GM18520 (cell line): ENCODE results near the gene HACE1.
"Not testable (repeated sequence)": the region's sequence is repeated elsewhere in the genome, so short reads cannot be mapped to it uniquely, and the experiment has no call there.

ENCODE experiments used
- ATAC-seq: cut with Tn5 transposase; IDR thresholded peaks from one replicate; pipeline ENCODE4 v1.9.1; 2021; ENCODE audit not compliant: unreplicated experiment

HACE1 gene

GRCh38 chr6:104859225-104860146 is at the start of gene HACE1:
Gene HACE1 (minus strand): TSS chr6:104859919. CDS start chr6:104859642, 277 bp downstream.
- ATAC-seq: peak; percentile 100

- no peak for ATAC-seq
These were observed 49.3 kb upstream of the HACE1 start for GRCh38 chr6:104908888-104909525.

DNA sequence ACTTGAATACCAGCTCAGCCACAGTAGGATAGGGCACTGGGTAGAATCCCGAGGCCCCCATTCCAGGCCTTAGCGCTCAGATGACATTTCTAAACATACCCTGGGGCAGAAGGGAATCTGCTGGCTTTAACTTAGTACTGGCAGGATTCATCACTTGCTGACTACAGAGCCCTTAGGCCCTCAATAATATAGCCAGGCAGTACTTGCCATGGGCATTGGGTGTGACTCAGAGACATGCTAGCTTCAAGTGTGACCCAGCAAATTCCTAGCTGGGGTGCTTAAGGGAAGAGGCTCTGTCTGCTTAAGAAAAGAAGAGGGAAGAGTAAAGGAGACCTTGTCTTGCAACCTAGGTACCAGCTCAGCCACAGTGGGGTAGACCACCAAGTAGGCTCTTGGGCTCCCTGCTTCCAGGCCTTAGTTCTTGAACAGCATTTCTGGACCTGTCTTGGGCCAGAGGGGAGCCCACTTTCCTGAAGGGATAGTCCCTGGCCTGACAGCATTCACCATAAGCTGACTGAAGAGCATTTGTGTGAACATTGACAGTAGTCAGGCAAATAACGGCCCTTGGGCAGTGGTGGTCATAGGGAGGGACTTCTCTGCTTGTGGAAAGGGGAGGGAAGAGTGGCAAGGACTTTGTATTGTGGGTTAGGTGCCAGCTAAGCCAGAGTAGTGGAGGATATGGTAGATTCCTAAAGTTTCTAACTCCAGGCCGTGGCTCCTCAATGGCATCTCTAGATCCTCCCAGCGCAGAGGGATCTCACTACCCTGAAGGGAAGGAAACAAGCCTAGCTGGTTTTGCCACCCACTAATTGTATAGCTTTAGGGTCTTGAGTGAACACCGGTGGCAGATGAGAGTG is 48.5 kb upstream of the HACE1 start:
- no peak for ATAC-seq

DNA sequence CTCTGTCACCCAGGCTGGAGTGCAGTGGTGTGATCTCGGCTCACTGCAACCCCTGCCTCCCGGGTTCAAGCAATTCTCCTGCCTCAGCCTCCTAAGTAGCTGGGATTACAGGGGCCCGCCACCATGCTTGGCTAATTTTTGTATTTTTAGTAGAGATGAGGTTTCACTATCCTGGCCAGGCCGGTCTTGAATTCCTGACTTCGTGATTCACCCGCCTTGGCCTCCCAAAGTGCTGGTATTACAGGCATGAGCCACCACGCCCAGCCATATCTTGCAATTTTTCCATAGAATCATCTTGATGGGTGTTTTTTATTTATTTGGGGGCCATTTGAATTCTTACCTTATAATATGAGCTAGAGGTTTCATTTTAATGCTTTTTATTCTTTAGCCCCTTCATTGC is 39.2 kb upstream of the HACE1 start:
- ATAC-seq: not testable (repeated sequence)

- no peak for ATAC-seq
These were observed 37.2 kb upstream of the HACE1 start for GRCh38 chr6:104896914-104897313.

- no peak for ATAC-seq
These were observed 28.3 kb upstream of the HACE1 start for GRCh38 chr6:104888066-104888465.

DNA sequence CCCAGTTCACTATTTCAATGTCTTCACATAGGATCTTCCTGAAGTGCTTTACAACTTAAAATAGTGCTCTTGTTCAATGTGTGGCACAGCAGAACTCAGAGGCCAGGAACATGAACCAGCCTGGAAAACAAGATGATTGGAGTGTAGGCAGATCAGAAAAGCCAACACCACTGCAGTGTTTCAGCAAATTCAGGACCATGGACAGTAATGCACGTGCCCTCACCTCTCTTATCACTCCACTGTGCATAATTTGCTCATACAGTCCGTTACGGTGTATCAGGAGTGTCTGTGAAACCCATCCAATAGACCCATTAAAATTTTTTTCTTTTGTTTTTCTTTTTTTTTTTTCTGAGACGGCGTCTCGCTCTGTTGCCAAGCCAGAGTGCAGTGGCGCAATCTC is 27.6 kb upstream of the HACE1 start:
- no peak for ATAC-seq

GRCh38 chr6:104885518-104886043 is 25.9 kb upstream of the HACE1 start:
- ATAC-seq: no peak

- ATAC-seq: no peak
These were observed 25.3 kb upstream of the HACE1 start for GRCh38 chr6:104884867-104885517.

DNA sequence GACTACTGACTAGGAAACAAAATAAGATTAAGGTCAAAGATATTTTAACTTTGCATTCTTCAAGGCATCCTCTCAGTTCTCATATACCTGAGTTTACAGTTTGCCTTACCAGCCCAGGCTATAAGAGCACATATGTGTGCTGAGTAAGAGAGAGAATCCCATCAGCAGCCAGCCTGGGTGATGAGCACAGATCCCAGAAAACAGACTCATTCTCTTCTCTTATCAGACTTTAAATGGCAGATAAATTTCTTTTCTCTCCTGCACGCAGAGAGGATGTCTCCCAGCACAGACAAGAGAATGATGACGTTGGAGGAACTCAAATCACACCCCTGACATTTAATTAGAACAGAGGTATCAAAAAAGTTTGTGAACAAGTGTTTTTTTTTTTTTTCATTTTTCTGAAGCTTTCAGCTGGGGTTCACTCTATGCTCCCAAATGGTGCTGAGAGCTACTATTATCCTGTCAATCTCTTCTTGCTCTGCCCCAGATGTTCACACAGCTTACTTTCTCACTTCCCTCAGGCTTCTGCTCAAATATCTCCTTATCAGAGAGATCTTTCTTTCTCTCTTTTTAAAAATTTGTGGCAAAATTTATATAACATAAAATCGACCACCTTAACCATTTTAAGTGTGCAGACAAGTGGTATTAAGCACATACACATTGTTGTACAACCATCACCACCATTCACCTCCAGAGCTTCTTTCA is 22.4 kb upstream of the HACE1 start:
- ATAC-seq: no peak

DNA sequence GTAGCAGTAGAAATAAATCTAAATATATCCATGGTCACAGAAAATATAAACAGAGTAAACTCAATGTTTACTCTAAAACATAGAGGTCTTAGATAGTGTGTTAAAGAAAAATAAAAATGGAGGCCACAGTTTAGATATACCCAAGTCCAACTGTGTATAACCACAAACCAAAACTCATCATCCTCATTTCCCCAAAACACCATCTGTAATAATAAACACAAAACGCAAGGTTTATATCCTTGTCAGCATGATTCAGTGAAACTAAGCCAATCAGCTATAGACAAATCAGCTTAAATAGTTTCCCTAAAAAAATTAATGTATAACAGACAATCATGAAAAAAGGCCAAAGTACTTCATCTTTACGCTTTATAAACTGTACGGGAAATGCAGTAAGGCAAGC is 2.7 kb upstream of the HACE1 start:
- ATAC-seq: no peak

GRCh38 chr6:104860221-104860620 is 502 bp upstream of the HACE1 start:
- no peak for ATAC-seq

DNA sequence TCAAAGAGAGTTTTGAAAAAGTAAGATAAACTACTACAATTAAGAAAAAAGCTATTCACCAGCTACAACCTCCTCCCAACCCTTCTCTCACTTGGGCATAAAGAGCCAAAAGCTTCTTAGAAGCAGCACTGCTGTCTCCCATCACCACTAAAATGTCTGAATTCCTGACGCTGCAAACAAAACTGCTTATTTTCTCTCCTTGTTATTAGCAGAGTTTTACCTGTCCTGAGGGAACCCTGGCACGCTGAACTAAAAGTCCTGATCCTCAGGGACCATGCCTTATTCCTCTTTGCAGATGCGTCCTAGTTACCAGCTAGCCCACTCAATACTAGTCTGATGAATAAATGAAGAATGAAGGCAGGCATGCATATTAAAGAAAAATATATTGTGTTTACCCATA is 1.1 kb downstream of the HACE1 start:
- no peak for ATAC-seq

- no peak for ATAC-seq
These were observed 4.2 kb downstream of the HACE1 start for GRCh38 chr6:104855507-104855906.

DNA sequence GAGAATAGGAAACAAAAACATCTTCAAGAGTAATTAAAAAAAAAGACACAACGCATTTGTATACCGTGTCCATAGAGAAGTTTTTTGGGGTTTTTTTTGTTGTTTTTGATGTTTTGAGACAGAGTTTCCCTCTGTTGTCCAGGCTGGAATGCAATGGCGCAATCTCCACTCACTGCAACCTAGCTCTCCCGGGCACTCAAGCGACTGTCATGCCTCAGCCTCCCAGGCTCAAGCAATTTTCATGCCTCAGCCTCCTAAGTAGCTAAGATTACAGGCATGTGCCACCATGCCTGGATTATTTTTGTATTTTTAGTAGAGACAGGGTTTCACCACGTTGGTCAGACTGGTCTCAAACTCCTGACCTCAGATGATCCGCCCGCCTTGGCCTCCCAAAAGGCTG is 12.0 kb downstream of the HACE1 start:
- not testable (repeated sequence) for ATAC-seq

DNA sequence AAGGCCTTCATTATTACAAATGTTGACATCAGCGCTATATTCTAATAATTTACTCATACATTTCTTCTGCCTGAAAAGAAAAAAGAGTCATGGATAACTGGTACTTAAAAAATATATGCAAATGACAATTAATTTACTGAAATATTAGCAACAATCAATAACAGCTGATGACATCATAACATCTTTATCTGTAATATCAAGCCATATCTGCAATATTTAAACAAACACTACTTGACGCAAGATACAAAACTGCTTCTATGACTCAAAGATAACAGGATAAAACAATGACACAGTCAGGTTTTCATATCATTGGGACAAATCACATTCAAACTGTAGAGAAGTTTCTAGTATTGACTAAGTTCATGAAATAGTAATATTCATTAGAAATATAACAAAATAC is 16.5 kb downstream of the HACE1 start:
- ATAC-seq: no peak

GRCh38 chr6:104837158-104837557 is 22.6 kb downstream of the HACE1 start:
- ATAC-seq: no peak

GRCh38 chr6:104836479-104837020 is 23.2 kb downstream of the HACE1 start:
- ATAC-seq: not testable (repeated sequence)

DNA sequence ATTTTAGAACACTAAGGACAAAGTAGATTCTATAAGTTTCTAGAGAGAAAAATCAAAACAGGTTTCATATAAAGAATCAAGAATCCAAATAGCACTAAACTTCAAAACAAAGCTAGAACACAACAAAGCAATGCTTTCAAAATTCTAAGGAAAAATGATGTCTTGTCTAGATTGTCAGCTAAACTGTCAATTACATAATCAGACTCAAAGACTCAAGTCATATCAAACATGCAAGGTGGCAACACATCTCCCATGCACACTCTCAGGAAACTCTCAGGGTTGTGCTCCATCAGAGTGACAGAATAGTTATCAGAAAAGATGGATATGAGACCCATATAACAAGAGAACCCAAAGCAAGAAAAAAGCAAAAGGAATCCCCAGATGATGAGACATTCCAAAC is 23.9 kb downstream of the HACE1 start:
- no peak for ATAC-seq
